ENCODE results near the gene PTRH2. TPM values are rescaled to one million over a fixed set of nuclear protein-coding genes. Genes with fewer than 3 reads are reported as not detected.
A peak's percentile ranks its signal among the peaks of the same experiment; 100 is the strongest.

The PTRH2 gene
- polyA plus RNA-seq, 2 of the 4 experiments (the other 2 are of a cell fraction), result 109 to 169 TPM

- TF ChIP-seq HOXB13 (CRISPR knock-in tag; IDR thresholded peaks at IDR 0.05; ENCODE audit: low read depth) (no peak), POLR2AphosphoS2 (conservative IDR thresholded peaks at IDR 0.05; ENCODE audit: low read length) (no peak), RAD21 (conservative IDR thresholded peaks at IDR 0.05 in 1 of 2, IDR thresholded peaks at IDR 0.05 in 1 of 2) (peak; percentile 89 to 91), ZSCAN20 (CRISPR knock-in tag; IDR thresholded peaks at IDR 0.05) (no peak), RARB (CRISPR knock-in tag; IDR thresholded peaks at IDR 0.05) (no peak), FOSB (CRISPR knock-in tag; IDR thresholded peaks at IDR 0.05) (no peak), E2F6 (IDR thresholded peaks at IDR 0.05; ENCODE audit: borderline replicate concordance, low read depth) (no peak), TFCP2L1 (CRISPR knock-in tag; IDR thresholded peaks at IDR 0.05) (no peak), HES2 (IDR thresholded peaks at IDR 0.05) (no peak), MAZ (IDR thresholded peaks at IDR 0.05; ENCODE audit: borderline replicate concordance, low read depth, low read length) (no peak), SMC3 (IDR thresholded peaks at IDR 0.05) (peak; percentile 91)
Observed at GRCh38 chr17:59746849-59747445, 39.7 kb upstream of the PTRH2 start (continued).

GRCh38 chr17:59745040-59745439 lies 37.8 kb upstream of the PTRH2 start:
- FAIRE-seq (no peak), DNase-seq (ENCODE audit: low read depth in 1 of 2, low spot score in 1 of 2) (no peak), ATAC-seq (no peak)
- Histone ChIP-seq H3K27ac (no peak overlapping the region), H3K9me3 (peaks cover 16% of the 10 kb centered on the region), H3K4me3 (no peak overlapping the region), H3K4me2 (no peak overlapping the region), H3K4me1 (peaks cover 25% of the 10 kb centered on the region)
- TF ChIP-seq MAX (IDR thresholded peaks at IDR 0.05), result no peak
- no peak for TF ChIP-seq PBX3 (IDR thresholded peaks at IDR 0.05)
- no peak for TF ChIP-seq ESRRA (IDR thresholded peaks at IDR 0.05; ENCODE audit: borderline replicate concordance, low read length)
- TF ChIP-seq ELK1 (IDR thresholded peaks at IDR 0.05; ENCODE audit: low read depth, low read length), result no peak
- TF ChIP-seq HOXB5 (CRISPR knock-in tag; IDR thresholded peaks at IDR 0.05), result no peak
- no peak for TF ChIP-seq HES2 (IDR thresholded peaks at IDR 0.05)
- no peak for TF ChIP-seq KDM5A (IDR thresholded peaks at IDR 0.05)
- no peak for TF ChIP-seq CBX8 (IDR thresholded peaks at IDR 0.05)
- ChIA-PET POLR2A (no interaction called here), CTCF (interaction anchor here (0.7 to 11.9 kb wide), 12 partner anchors 8 to 295 kb away, joined by 3 to 244 read pairs (median 7); no protein-coding TSS in a partner anchor)
- 89% methylated on average over 2 of the region's 2 CpGs for WGBS (ENCODE audit: missing lambda C conversion rate)

GRCh38 chr17:59743842-59744241 lies 36.6 kb upstream of the PTRH2 start:
- FAIRE-seq (peak; percentile 51), ATAC-seq (no peak), DNase-seq (ENCODE audit: low read depth in 1 of 2, low spot score in 1 of 2) (no peak)
- no peak overlapping the region for H3K4me3 ChIP-seq
- no peak overlapping the region for H3K4me2 ChIP-seq
- ChIA-PET POLR2A (no interaction called here), CTCF (interaction anchor here (0.7 to 4.3 kb wide), 3 partner anchors 10 to 414 kb away, joined by 3 to 33 read pairs (median 3); no protein-coding TSS in a partner anchor)
- H3K9me3 ChIP-seq, result peaks cover 16% of the 10 kb centered on the region
- no peak overlapping the region for H3K27ac ChIP-seq
- TF ChIP-seq MAFK (IDR thresholded peaks at IDR 0.05; ENCODE audit: partially characterized antibody), result peak; percentile 84
- 0 out of 2 replicates have a peak, but pooled peaks have one; percentile 23 for TF ChIP-seq CHD4 (IDR thresholded peaks at IDR 0.05; ENCODE audit: borderline replicate concordance)
- TF ChIP-seq FOSL2 (IDR thresholded peaks at IDR 0.05), result no peak
- TF ChIP-seq FOSL2 (CRISPR knock-in tag; IDR thresholded peaks at IDR 0.05), result no peak
- no peak for TF ChIP-seq EP300 (IDR thresholded peaks at IDR 0.05)
- peaks cover 13% of the 10 kb centered on the region for H3K4me1 ChIP-seq
- WGBS (ENCODE audit: missing lambda C conversion rate), result 97% methylated on average over 4 of the region's 4 CpGs
